Endothelial cell of umbilical vein (primary cell): Measurements from ENCODE around the gene PGS1. TPM values are rescaled to one million over a fixed set of nuclear protein-coding genes. Genes with fewer than 3 reads are reported as not detected.

Experiments used
- BruUV-seq: library from RNA; stranded (reverse); fragments of 400-500 nt; replicated peaks from 2 replicates; lab custom pipeline; 2021; lab: Mats Ljungman, UMichigan
- CTCF ChIA-PET: fragments of 300-600, 350-600 bp; sonication (Branson Sonifier 250); formaldehyde crosslinking; loops from one replicate; lab custom pipeline; 2021; ENCODE audit warnings: antibody characterized with exemption, inconsistent platforms; lab: Charles Lee
- POLR2A ChIA-PET: fragments of 300-600, 350-600 bp; sonication (Branson Sonifier 250); formaldehyde crosslinking; loops from one replicate; lab custom pipeline; 2021; ENCODE audit warnings: antibody characterized with exemption, inconsistent platforms; lab: Charles Lee
- DNase-seq: peaks from one replicate; pipeline ENCODE4 v3.0.0-alpha.2; 2011; ENCODE audit warnings: low read depth, low spot score
- FAIRE-seq: peaks from 2 replicates; lab custom pipeline; 2011; peaks lifted over from hg19 to GRCh38; lab: Jason Lieb, UNC
- H2AFZ ChIP-seq: 2 replicates; pipeline ENCODE4 v1.6.0; 2012; ENCODE audit warnings: low read depth, low read length, control low read depth, inconsistent platforms
- H3K27ac ChIP-seq: 2 replicates; pipeline ENCODE4 v1.5.1; 2011; ENCODE audit warnings: low read depth, mild to moderate bottlenecking, control low read depth, low read length, moderate library complexity; ENCODE audit not compliant: insufficient read depth
- H3K27me3 ChIP-seq, 2 experiments: 2 replicates each; pipeline versions ENCODE4 v1.6.0 to v1.6.1; 2011; ENCODE audit warnings: low read length in 2 of 2, mixed read lengths in 1 of 2; ENCODE audit not compliant: control insufficient read depth in 2 of 2, insufficient read depth in 2 of 2
- H3K36me3 ChIP-seq, 2 experiments: 2 replicates in 1 of 2; 3 replicates in 1 of 2; pipeline ENCODE4 v1.5.1; 2011; ENCODE audit warnings: low read length in 2 of 2, mild to moderate bottlenecking in 1 of 2, moderate library complexity in 1 of 2; ENCODE audit not compliant: control insufficient read depth in 2 of 2, insufficient read depth in 2 of 2; ENCODE audit errors: extremely low read depth in 1 of 2
- H3K4me1 ChIP-seq: 3 replicates; pipeline ENCODE4 v1.5.1; 2011; ENCODE audit warnings: mild to moderate bottlenecking, low read length; ENCODE audit not compliant: control insufficient read depth, insufficient read depth; ENCODE audit errors: extremely low read depth
- H3K4me2 ChIP-seq: 2 replicates; pipeline ENCODE4 v1.6.1; 2011; ENCODE audit warnings: low read length, control low read depth, mixed read lengths; ENCODE audit not compliant: insufficient read depth
- H3K4me3 ChIP-seq, 3 experiments: fragments of 200-600 bp in 1 of 3; sonication (generic), shearing (Covaris generic) in 1 of 3; replicated peaks in 1 of 3; 2 replicates each; pipeline ENCODE4 v1.5.1; 2011 to 2016; ENCODE audit warnings: control low read depth in 3 of 3, low read length in 3 of 3, mild to moderate bottlenecking in 2 of 3, inconsistent platforms in 1 of 3, low read depth in 1 of 3, moderate library complexity in 1 of 3; ENCODE audit not compliant: insufficient read depth in 1 of 3
- H3K79me2 ChIP-seq: 2 replicates; pipeline ENCODE4 v1.6.0; 2012; ENCODE audit warnings: low read length, inconsistent platforms; ENCODE audit not compliant: control insufficient read depth, insufficient read depth
- H3K9ac ChIP-seq: replicated peaks from 2 replicates; pipeline ENCODE3; 2011; ENCODE audit warnings: low read length, control low read depth; ENCODE audit not compliant: insufficient read depth; ENCODE audit errors: extremely low read depth
- H3K9me1 ChIP-seq: replicated peaks from 3 replicates; pipeline ENCODE4 v1.6.0; 2011; ENCODE audit warnings: mild to moderate bottlenecking, low read length; ENCODE audit not compliant: control insufficient read depth, insufficient read depth; ENCODE audit errors: extremely low read depth
- H3K9me3 ChIP-seq: replicated peaks from 2 replicates; pipeline ENCODE4 v1.5.1; 2012; ENCODE audit warnings: low read length, inconsistent platforms; ENCODE audit not compliant: control insufficient read depth, insufficient read depth
- H4K20me1 ChIP-seq: replicated peaks from 2 replicates; pipeline ENCODE3; 2011; ENCODE audit warnings: mild to moderate bottlenecking, low read length; ENCODE audit not compliant: control insufficient read depth, insufficient read depth; ENCODE audit errors: extremely low read depth
- EZH2 ChIP-seq: IDR thresholded peaks from 2 replicates; pipeline ENCODE4 v1.6.1; 2012; ENCODE audit warnings: borderline replicate concordance, low read depth, mild to moderate bottlenecking, moderate library complexity, low read length, inconsistent platforms; ENCODE audit not compliant: severe bottlenecking
- FOS ChIP-seq: IDR thresholded peaks from 2 replicates; pipeline ENCODE4 v1.6.1; 2011; ENCODE audit warnings: mild to moderate bottlenecking, low read length, moderate library complexity, borderline replicate concordance; ENCODE audit not compliant: insufficient read depth
- GATA2 ChIP-seq: IDR thresholded peaks from 2 replicates; pipeline ENCODE4 v1.7.0; 2011; ENCODE audit warnings: low read depth, mild to moderate bottlenecking, moderate library complexity, mixed read lengths, low read length; ENCODE audit not compliant: insufficient read length, insufficient read depth
- MYC ChIP-seq: IDR thresholded peaks from one replicate; pipeline ENCODE4 v1.6.1; 2011; ENCODE audit warnings: mild to moderate bottlenecking, low read depth, low read length
- POLR2A ChIP-seq: IDR thresholded peaks from 2 replicates; pipeline ENCODE4 v1.6.1; 2012; ENCODE audit warnings: low read depth, mild to moderate bottlenecking, control low read depth, low read length
- dilution Hi-C: fragments of 300-500 bp; cut with MboI; formaldehyde crosslinking; loops from one replicate; pipeline ENCODE4 v1.15.0; 2019; ENCODE audit warnings: low sequenced_read_pairs; ENCODE audit not compliant: extremely low pct_ligation_motif_present
- intact Hi-C: fragments of 100-400 bp; cut with micrococcal nuclease; formaldehyde crosslinking; loops from one replicate; pipeline ENCODE4 v1.10.0; 2022
- polyA plus RNA-seq, 4 experiments: library from polyadenylated mRNA; depleted of rRNA in 3 of 4; stranded (reverse) in 3 of 4; unstranded in 1 of 4; fragments of >200 nt; gene quantifications; 2 replicates each; pipeline versions ENCODE4 v1.2.1 to v1.2.3, GENCODE V29; 2011 to 2012; ENCODE audit warnings: missing spikeins in 1 of 4
- total RNA-seq: library from RNA; stranded (reverse); gene quantifications from 2 replicates; pipeline ENCODE4 v1.2.3, GENCODE V29; 2021
- TF ChIP-seq, protein P1 (sequence below): IDR thresholded peaks from 2 replicates; pipeline ENCODE4 v1.6.1; 2011; ENCODE audit not compliant: insufficient read depth, insufficient read length
- TF ChIP-seq, protein P2 (sequence below), 2 donors: IDR thresholded peaks; 1 replicate in 1 of 2; 2 replicates in 1 of 2; pipeline ENCODE4 v1.5.1; 2011; ENCODE audit warnings: low read length in 2 of 2, mild to moderate bottlenecking in 2 of 2, moderate library complexity in 2 of 2, control low read depth in 1 of 2, inconsistent platforms in 1 of 2, low read depth in 1 of 2; ENCODE audit not compliant: insufficient read depth in 1 of 2; ENCODE audit errors: extremely low read depth in 1 of 2

Gene PGS1
- total and polyA plus RNA-seq, 2 donors (not counting 3 experiments of a cell fraction or from before 2014, with no cell fraction given): 50.8 to 66.0 TPM

DNA sequence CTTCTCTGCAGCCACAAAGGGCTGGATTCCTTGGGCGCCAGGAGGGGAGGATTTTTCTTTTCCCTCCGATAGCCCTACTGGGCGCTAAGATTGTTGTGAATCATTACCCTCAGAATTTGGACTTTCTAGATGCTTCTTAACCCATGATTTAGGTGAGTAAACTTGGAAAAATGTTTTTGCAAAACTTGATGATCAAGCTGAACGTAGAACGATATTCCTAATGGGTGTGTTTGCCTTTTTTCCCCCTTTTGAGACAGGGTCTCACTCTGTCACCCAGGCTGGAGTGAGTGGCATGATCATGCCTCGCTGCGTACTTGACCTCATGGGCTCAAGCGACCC is 43.8 kb downstream of the PGS1 start:
- peaks cover 5% of the 10 kb centered on the region for H3K79me2 ChIP-seq
- ChIA-PET POLR2A (no interaction called here), CTCF (interaction anchor here (0.6 to 5.4 kb wide), 42 partner anchors 8 to 337 kb away, joined by 3 to 184 read pairs (median 5); partner anchors contain the start of genes AFMID, PGS1, SOCS3 and TK1)
- dilution Hi-C loops (no loop called here), intact Hi-C loops (loop anchor here (1.0 kb wide), 3 partner anchors 62 to 171 kb away; partner anchors contain the start of gene SOCS3)
- no peak overlapping the region for H3K4me3 ChIP-seq
- no peak overlapping the region for H2AFZ ChIP-seq
- H3K4me1 ChIP-seq: peaks cover 4% of the 10 kb centered on the region
- no TSS peak for BruUV-seq
- TF ChIP-seq POLR2A (no peak), GATA2 (no peak), MYC (no peak), FOS (no peak), EZH2 (no peak)
- TF ChIP-seq, protein P1, sequence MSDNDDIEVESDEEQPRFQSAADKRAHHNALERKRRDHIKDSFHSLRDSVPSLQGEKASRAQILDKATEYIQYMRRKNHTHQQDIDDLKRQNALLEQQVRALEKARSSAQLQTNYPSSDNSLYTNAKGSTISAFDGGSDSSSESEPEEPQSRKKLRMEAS: no peak
- TF ChIP-seq, protein P2, sequence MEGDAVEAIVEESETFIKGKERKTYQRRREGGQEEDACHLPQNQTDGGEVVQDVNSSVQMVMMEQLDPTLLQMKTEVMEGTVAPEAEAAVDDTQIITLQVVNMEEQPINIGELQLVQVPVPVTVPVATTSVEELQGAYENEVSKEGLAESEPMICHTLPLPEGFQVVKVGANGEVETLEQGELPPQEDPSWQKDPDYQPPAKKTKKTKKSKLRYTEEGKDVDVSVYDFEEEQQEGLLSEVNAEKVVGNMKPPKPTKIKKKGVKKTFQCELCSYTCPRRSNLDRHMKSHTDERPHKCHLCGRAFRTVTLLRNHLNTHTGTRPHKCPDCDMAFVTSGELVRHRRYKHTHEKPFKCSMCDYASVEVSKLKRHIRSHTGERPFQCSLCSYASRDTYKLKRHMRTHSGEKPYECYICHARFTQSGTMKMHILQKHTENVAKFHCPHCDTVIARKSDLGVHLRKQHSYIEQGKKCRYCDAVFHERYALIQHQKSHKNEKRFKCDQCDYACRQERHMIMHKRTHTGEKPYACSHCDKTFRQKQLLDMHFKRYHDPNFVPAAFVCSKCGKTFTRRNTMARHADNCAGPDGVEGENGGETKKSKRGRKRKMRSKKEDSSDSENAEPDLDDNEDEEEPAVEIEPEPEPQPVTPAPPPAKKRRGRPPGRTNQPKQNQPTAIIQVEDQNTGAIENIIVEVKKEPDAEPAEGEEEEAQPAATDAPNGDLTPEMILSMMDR (IDR thresholded peaks at IDR 0.05; ENCODE audit: extremely low read depth in 1 of 2, insufficient read depth in 1 of 2, low read depth in 1 of 2, low read length in 2 of 2): no peak
- H3K9me3 ChIP-seq: no peaks in the 10 kb centered on the region
- FAIRE-seq (peak; percentile 37), DNase-seq (no peak)
- H4K20me1 ChIP-seq: no peaks in the 10 kb centered on the region
- no peak overlapping the region for H3K9ac ChIP-seq
- H3K27me3 ChIP-seq: no peaks in the 10 kb centered on the region
- no peaks in the 10 kb centered on the region for H3K9me1 ChIP-seq
- H3K36me3 ChIP-seq: peaks cover 17 to 41% of the 10 kb centered on the region in 2 experiments
- no peak overlapping the region for H3K27ac ChIP-seq
- no peak overlapping the region for H3K4me2 ChIP-seq
